ENCODE measurements around the gene ZSWIM9.

GRCh38 chr19:48154003-48154402 is 16.5 kb upstream of the ZSWIM9 start:
- TF ChIP-seq CTCF (IDR thresholded peaks at IDR 0.05) = no peak
- TF ChIP-seq SIN3A (IDR thresholded peaks at IDR 0.05; ENCODE audit: borderline replicate concordance, insufficient read depth, low read depth, low read length) = no peak
- no peak for TF ChIP-seq REST (IDR thresholded peaks at IDR 0.05; ENCODE audit: insufficient read depth in 1 of 2, low read depth in 2 of 2, low read length in 1 of 2)
